Type B pancreatic cell (in vitro differentiated cells): ENCODE data around the gene XIAP. TPM values are rescaled to one million over a fixed set of nuclear protein-coding genes. Genes with fewer than 3 reads are reported as not detected.
"Not testable (repeated sequence)": the region's sequence is repeated elsewhere in the genome, so short reads cannot be mapped to it uniquely, and the experiment has no call there.

ENCODE experiments used
- DNase-seq: peaks from one replicate; pipeline ENCODE4 v3.0.0; 2021; ENCODE audit warnings: mixed read lengths; ENCODE audit not compliant: unreplicated experiment; ENCODE audit errors: extremely low spot score
- H3K27ac Mint-ChIP-seq: 2 replicates; pipeline ENCODE4 v1.8.0; 2021; ENCODE audit warnings: mild to moderate bottlenecking, mixed read lengths
- H3K27me3 Mint-ChIP-seq: 2 replicates; pipeline ENCODE4 v1.8.0; 2021; ENCODE audit warnings: mixed read lengths
- H3K36me3 Mint-ChIP-seq: 2 replicates; pipeline ENCODE4 v1.8.0; 2021; ENCODE audit warnings: mixed read lengths
- H3K4me1 Mint-ChIP-seq: one replicate; pipeline ENCODE4 v1.8.0; 2021; ENCODE audit warnings: mixed read lengths; ENCODE audit not compliant: unreplicated experiment
- H3K4me3 Mint-ChIP-seq: 2 replicates; pipeline ENCODE4 v1.8.0; 2021; ENCODE audit warnings: mild to moderate bottlenecking, mixed read lengths
- H3K9me3 Mint-ChIP-seq: 2 replicates; pipeline ENCODE4 v1.8.0; 2021; ENCODE audit warnings: mixed read lengths
- total RNA-seq: library from RNA; stranded (reverse); gene quantifications from 2 replicates; pipeline ENCODE4 v1.2.1, GENCODE V29; 2021; ENCODE audit warnings: low replicate concordance
- TF ChIP-seq, protein P1 (sequence below): fragments of 200-600 bp; sonication (generic); conservative IDR thresholded peaks from 2 replicates; pipeline ENCODE4 v1.5.0; 2021; ENCODE audit warnings: antibody characterized with exemption, mild to moderate bottlenecking

Gene XIAP
- total RNA-seq, 1 donor from 2014 or later: 37.3 TPM

DNA sequence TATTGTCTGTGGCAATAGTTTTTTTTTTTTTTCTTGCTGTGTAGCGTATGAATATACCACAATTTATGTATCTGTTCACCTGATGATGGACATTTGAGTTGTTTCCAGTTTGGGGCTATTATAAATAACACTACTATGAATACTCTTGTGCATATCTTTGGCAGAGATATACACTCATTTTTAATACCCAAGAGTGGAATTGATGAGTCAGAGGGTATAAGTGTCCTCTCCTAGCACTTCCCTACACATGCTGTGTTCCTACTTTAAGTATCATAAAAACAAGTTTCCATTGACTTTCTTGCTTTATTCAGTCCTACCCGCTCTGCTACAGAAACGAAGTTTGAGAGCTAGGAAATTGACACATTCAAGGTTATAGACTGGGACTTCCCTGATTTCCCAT is 39.8 kb downstream of the XIAP start:
- no peak for DNase-seq
- no peak overlapping the region for H3K4me3 Mint-ChIP-seq

DNA sequence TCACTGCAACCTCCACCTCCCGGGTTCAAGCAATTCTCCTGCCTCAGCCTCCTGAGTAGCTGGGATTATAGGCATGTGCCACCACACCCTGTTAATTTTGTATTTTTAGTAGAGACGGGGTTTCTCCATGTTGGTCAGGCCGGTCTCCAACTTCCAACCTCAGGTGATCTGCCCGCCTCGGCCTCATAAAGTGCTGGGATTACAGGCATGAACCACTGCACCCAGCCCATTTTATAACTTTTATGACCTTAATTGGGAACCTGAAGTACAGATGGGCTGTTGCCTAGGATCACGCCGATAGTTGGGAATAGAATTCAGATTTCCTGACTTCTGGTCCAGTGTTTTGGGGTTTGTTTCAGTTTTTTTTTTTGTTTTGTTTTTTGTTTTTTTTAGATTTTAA is 43.4 kb downstream of the XIAP start:
- not testable (repeated sequence) for DNase-seq, H3K4me3 Mint-ChIP-seq, H3K4me1 Mint-ChIP-seq, H3K27me3 Mint-ChIP-seq, H3K9me3 Mint-ChIP-seq, H3K27ac Mint-ChIP-seq
- H3K36me3 Mint-ChIP-seq: peaks cover 23% of the 10 kb centered on the region

More for the DNA sequence above, 39.8 kb downstream of the XIAP start:
- Mint-ChIP-seq H3K27me3 (no peaks in the 10 kb centered on the region), H3K27ac (no peak overlapping the region), H3K9me3 (no peaks in the 10 kb centered on the region), H3K4me1 (no peaks in the 10 kb centered on the region), H3K36me3 (peaks cover 16% of the 10 kb centered on the region)
- TF ChIP-seq, protein P1, sequence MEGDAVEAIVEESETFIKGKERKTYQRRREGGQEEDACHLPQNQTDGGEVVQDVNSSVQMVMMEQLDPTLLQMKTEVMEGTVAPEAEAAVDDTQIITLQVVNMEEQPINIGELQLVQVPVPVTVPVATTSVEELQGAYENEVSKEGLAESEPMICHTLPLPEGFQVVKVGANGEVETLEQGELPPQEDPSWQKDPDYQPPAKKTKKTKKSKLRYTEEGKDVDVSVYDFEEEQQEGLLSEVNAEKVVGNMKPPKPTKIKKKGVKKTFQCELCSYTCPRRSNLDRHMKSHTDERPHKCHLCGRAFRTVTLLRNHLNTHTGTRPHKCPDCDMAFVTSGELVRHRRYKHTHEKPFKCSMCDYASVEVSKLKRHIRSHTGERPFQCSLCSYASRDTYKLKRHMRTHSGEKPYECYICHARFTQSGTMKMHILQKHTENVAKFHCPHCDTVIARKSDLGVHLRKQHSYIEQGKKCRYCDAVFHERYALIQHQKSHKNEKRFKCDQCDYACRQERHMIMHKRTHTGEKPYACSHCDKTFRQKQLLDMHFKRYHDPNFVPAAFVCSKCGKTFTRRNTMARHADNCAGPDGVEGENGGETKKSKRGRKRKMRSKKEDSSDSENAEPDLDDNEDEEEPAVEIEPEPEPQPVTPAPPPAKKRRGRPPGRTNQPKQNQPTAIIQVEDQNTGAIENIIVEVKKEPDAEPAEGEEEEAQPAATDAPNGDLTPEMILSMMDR: no peak

DNA sequence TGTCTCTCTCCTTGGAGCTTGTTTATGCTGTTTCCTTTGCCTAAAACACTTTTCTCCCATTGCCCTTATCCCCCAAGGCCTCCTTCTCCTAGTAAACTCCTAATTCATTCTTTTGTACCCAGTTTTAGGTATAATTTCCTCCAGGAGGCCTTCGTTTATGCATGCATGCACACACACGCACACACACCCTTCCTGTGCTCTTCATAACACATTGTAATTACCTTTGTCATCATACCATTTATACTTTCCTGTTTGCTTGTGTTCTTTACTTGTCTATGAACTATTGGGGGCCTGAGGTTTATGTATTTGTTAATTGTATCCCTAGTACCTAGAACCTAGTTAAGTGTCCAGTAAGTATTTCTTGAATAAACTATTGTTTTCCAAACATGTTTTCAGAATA is 45.5 kb downstream of the XIAP start:
- Mint-ChIP-seq H3K4me1 (no peaks in the 10 kb centered on the region), H3K27ac (no peak overlapping the region), H3K4me3 (no peak overlapping the region), H3K27me3 (no peaks in the 10 kb centered on the region), H3K36me3 (peaks cover 23% of the 10 kb centered on the region), H3K9me3 (no peaks in the 10 kb centered on the region)
- no peak for DNase-seq
- TF ChIP-seq, protein P1: no peak

DNA sequence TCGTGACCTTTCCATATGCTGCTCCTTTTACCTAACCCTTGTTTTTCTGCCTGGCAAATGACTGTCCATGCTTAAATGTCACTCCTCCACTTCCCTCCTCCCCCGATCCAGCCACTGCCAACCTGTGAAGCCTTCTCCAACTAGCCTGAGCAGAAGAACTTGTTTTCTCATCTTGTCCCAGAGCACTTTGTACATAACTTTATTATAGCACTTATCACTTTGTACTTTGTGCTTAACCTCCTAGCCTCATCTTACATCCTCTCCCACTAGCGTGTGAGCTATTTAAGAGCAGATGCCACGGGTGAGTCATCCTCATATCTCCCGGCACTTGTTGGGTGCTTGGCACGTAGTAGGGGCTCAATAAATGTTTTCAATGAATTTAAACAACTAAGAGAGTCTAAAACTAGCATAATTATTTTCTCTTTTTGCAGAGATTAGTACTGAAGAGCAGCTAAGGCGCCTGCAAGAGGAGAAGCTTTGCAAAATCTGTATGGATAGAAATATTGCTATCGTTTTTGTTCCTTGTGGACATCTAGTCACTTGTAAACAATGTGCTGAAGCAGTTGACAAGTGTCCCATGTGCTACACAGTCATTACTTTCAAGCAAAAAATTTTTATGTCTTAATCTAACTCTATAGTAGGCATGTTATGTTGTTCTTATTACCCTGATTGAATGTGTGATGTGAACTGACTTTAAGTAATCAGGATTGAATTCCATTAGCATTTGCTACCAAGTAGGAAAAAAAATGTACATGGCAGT is 46.9 kb downstream of the XIAP start:
- H3K27me3 Mint-ChIP-seq: no peaks in the 10 kb centered on the region
- H3K4me3 Mint-ChIP-seq: no peak overlapping the region
- DNase-seq: no peak
- H3K27ac Mint-ChIP-seq: no peak overlapping the region
- no peaks in the 10 kb centered on the region for H3K4me1 Mint-ChIP-seq
- TF ChIP-seq, protein P1: no peak
- peaks cover 18% of the 10 kb centered on the region for H3K36me3 Mint-ChIP-seq
- no peaks in the 10 kb centered on the region for H3K9me3 Mint-ChIP-seq

DNA sequence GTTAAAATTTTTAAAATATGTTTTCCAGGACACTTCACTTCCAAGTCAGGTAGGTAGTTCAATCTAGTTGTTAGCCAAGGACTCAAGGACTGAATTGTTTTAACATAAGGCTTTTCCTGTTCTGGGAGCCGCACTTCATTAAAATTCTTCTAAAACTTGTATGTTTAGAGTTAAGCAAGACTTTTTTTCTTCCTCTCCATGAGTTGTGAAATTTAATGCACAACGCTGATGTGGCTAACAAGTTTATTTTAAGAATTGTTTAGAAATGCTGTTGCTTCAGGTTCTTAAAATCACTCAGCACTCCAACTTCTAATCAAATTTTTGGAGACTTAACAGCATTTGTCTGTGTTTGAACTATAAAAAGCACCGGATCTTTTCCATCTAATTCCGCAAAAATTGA is 49.7 kb downstream of the XIAP start:
- H3K27me3 Mint-ChIP-seq: no peaks in the 10 kb centered on the region
- H3K36me3 Mint-ChIP-seq: peaks cover 13% of the 10 kb centered on the region
- no peaks in the 10 kb centered on the region for H3K4me1 Mint-ChIP-seq
- H3K27ac Mint-ChIP-seq: no peak overlapping the region
- DNase-seq: no peak
- H3K4me3 Mint-ChIP-seq: no peak overlapping the region
- TF ChIP-seq, protein P1: no peak
- no peaks in the 10 kb centered on the region for H3K9me3 Mint-ChIP-seq

DNA sequence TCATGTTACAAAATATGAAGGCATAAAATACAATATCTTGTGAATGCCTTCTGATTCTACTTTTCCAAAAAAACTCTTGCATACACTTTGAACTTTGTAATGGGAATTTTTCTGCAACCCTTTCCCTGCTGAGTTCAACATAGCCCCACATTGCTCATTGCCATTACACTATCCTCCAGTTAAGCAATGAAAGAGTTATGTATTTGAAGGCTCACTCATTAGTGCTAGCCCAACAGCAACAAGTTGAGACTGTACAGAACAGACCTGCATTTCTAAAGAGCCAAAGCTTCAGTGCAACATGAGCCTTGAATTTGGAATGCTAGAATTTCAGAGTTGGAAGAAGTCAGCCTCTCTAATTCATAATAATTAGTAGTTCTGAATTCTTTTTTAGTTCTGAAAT is 57.2 kb downstream of the XIAP start:
- Mint-ChIP-seq H3K4me3 (no peak overlapping the region), H3K27ac (no peak overlapping the region), H3K36me3 (no peaks in the 10 kb centered on the region), H3K4me1 (no peaks in the 10 kb centered on the region), H3K27me3 (no peaks in the 10 kb centered on the region), H3K9me3 (peaks cover under 1% of the 10 kb centered on the region)
- DNase-seq: no peak
- TF ChIP-seq, protein P1: no peak
